Ovary (tissue), 9 donors: Measurements from ENCODE around the gene NAV2. TPM values are rescaled to one million over a fixed set of nuclear protein-coding genes. Genes with fewer than 3 reads are reported as not detected.

Experiments
- DNase-seq, 5 donors: peaks; one replicate each; pipeline ENCODE4 v3.0.0-alpha.2; 2019 to 2020
- H3K27ac ChIP-seq, 2 donors: fragments of 200-600 bp; one replicate each; pipeline versions ENCODE4 v1.5.1 to v1.8.0; 2019 to 2022
- H3K27me3 ChIP-seq: fragments of 200-600 bp; one replicate; pipeline ENCODE4 v1.8.0; 2022
- H3K36me3 ChIP-seq: fragments of 200-600 bp; sonication (generic); one replicate; pipeline ENCODE4 v1.5.1; 2019
- H3K4me1 ChIP-seq: one replicate; pipeline ENCODE4 v1.8.1; 2013; ENCODE audit warnings: mild to moderate bottlenecking, moderate library complexity; ENCODE audit not compliant: insufficient read depth
- H3K4me3 ChIP-seq: fragments of 200-600 bp; sonication (generic); one replicate; pipeline ENCODE4 v1.5.1; 2017
- H3K9me3 ChIP-seq, 2 donors: fragments of 200-600 bp in 1 of 2; sonication (generic) in 1 of 2; one replicate each; pipeline versions ENCODE4 v1.5.1 to v1.8.1; 2013 to 2019; ENCODE audit warnings: mild to moderate bottlenecking in 1 of 2, moderate library complexity in 1 of 2
- EP300 ChIP-seq: sonication (generic); formaldehyde crosslinking; IDR thresholded peaks from one replicate; pipeline ENCODE4 v1.6.1; 2017; ENCODE audit warnings: antibody characterized with exemption
- POLR2A ChIP-seq: fragments of 450-650 bp; IDR thresholded peaks from one replicate; pipeline ENCODE4 v1.6.1; 2017; ENCODE audit warnings: antibody characterized with exemption, mild to moderate bottlenecking, moderate library complexity
- WGBS, 3 donors: extraction: QIAGEN DNeasy Blood & Tissue Kit in 1 of 3; methylation state at CpG; one replicate each; pipeline versions ENCODE4 v1.1.5 to v1.1.7; 2013 to 2017; 5-methylcytosine and 5-hydroxymethylcytosine counted together
- intact Hi-C, 4 donors: fragments of 100-400 bp; cut with DNase I; formaldehyde crosslinking; loops; one replicate each; pipeline versions ENCODE4 v1.11.0 to v1.15.1; 2022 to 2023
- polyA plus RNA-seq, 2 donors: library from polyadenylated mRNA; stranded (reverse); fragments of 200-250 nt in 1 of 2; fragments of 350-450 nt in 1 of 2; fragmentation: Illumina TruSeq in 1 of 2; extraction: RNeasy Lipid Tissue Mini Kit (QIAGEN cat#74804) in 1 of 2; gene quantifications; one replicate each; pipeline ENCODE4 v1.2.3, GENCODE V29; 2013 to 2014
- total RNA-seq, 7 donors: library from RNA; depleted of rRNA in 2 of 7; stranded (reverse); fragments of >200 nt in 2 of 7; fragmentation: NEBNext Ultra II Directional in 3 of 7; extraction: Animal tissue kit (Norgen Biotek cat#: 25700) in 3 of 7; gene quantifications; one replicate each; pipeline versions ENCODE4 v1.1.0 to v1.2.4, GENCODE V29; 2016 to 2023
- TF ChIP-seq, protein P1 (sequence below), 3 donors: fragments of 450-650 bp in 2 of 3; fragments of 200-600 bp in 1 of 3; IDR thresholded peaks; one replicate each; pipeline versions ENCODE4 v1.5.1 to v1.8.0; 2016 to 2022; ENCODE audit warnings: antibody characterized with exemption in 3 of 3, mild to moderate bottlenecking in 1 of 3
- donor health status: DM: no; HTN: no; CAD: no; lungs with moderate emphysema.
- donor health status: DM: no; HTN: no; CAD: no.
- donor health status: Bipolar disorder and iron deficiency.
- donor health status: DM: yes; HTN: yes; CAD: no.
- donor health status: DM: no; HTN: no; CAD: no.
- donor health status: DM: yes; HTN: yes; CAD: no.

Gene NAV2
- total and polyA plus RNA-seq, 9 donors, result 2.9 to 14.1 (median 7.8) TPM

DNA sequence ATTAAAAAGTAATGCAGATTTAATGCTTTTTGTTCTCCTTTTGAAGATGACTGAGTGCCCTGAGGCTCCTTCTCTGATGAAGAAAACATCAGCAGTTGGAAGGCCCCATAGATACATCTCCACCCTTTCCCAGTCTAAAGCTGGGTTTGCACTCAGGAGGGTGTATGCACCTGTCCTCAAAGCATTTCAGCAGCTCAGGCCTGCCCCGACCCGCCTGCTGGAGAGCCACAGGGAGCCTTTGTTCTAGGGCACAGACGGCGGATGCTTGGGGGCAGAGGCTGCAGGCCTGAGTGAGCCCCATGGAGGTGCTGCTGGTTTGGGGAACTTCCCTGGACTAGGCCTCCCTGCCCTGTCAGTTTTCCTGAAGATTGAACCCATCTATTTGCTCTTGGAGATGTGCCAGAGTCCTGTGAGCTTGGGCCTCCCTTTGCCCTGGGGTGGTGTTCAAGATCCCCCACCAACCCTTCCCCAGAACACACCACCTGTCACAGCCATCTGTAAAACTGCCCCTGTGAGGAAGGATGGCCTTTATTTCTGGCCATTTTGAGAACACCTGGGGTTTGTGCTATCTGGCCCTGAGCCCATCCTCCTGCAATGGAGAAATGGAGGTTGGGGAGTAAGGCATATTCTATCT is 160.0 kb downstream of the NAV2 start:
- H3K36me3 ChIP-seq, result no peaks in the 10 kb centered on the region
- H3K27ac ChIP-seq, result no peak overlapping the region
- TF ChIP-seq, protein P1, sequence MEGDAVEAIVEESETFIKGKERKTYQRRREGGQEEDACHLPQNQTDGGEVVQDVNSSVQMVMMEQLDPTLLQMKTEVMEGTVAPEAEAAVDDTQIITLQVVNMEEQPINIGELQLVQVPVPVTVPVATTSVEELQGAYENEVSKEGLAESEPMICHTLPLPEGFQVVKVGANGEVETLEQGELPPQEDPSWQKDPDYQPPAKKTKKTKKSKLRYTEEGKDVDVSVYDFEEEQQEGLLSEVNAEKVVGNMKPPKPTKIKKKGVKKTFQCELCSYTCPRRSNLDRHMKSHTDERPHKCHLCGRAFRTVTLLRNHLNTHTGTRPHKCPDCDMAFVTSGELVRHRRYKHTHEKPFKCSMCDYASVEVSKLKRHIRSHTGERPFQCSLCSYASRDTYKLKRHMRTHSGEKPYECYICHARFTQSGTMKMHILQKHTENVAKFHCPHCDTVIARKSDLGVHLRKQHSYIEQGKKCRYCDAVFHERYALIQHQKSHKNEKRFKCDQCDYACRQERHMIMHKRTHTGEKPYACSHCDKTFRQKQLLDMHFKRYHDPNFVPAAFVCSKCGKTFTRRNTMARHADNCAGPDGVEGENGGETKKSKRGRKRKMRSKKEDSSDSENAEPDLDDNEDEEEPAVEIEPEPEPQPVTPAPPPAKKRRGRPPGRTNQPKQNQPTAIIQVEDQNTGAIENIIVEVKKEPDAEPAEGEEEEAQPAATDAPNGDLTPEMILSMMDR (IDR thresholded peaks at IDR 0.05), result no peak
- TF ChIP-seq POLR2A (no peak), EP300 (no peak)
- H3K4me3 ChIP-seq, result no peak overlapping the region
- peaks cover 1% of the 10 kb centered on the region for H3K4me1 ChIP-seq
- intact Hi-C loops, result no loop called here
- DNase-seq, result no peak
- 89 to 98% (median 96%) methylated on average over 4 of the region's 4 CpGs for WGBS, 3 donors
- no peaks in the 10 kb centered on the region for H3K9me3 ChIP-seq
- H3K27me3 ChIP-seq, result no peaks in the 10 kb centered on the region

DNA sequence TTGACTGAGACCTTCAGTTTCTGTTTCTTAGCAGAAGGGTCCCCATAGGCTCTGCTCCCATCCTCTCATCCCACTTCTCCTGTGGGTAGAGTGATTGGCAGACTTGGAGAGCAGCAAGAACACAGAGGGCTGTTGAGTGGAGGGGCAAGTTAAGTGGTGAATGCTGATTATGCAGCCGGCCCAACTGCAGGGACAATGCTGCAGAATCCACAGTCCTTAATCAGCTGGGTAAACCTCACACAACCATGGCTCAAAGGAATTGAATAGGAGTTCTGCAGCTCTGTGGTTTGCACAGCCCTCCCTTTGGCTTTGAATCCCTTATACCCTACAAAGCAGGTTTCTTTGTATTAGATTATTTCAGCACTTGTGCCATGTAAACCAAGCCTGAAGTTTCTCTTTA is 161.1 kb downstream of the NAV2 start:
- Histone ChIP-seq H3K9me3 (no peaks in the 10 kb centered on the region), H3K4me3 (no peak overlapping the region), H3K4me1 (no peaks in the 10 kb centered on the region), H3K27me3 (no peaks in the 10 kb centered on the region), H3K36me3 (no peaks in the 10 kb centered on the region), H3K27ac (no peak overlapping the region)
- DNase-seq, result no peak
- TF ChIP-seq POLR2A (no peak), EP300 (no peak)
- TF ChIP-seq, protein P1 (IDR thresholded peaks at IDR 0.05), result no peak
- intact Hi-C loops, result no loop called here
- 67 to 78% (median 71%) methylated on average over 1 of the region's 1 CpG for WGBS, 3 donors

DNA sequence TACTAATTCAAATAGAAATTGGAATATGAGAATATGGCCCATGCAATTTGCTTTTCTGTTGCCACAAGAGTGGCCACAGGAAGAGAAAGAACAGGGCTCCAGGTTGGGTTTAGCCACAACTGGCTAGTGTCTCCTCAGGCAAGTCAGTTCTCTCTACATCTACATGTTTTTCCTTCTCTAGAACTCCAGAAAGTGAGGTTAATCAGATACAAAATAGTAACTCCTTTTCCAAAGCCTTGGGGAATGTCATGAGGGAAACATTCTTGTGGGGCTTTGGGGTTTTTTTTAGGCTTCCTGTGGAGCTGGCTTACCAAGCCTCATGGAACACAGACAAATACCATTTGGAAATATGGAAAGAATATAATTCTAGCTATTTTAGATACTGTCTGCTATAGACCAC is 161.6 kb downstream of the NAV2 start:
- Histone ChIP-seq H3K4me3 (no peak overlapping the region), H3K9me3 (no peaks in the 10 kb centered on the region), H3K4me1 (no peaks in the 10 kb centered on the region), H3K27ac (no peak overlapping the region), H3K27me3 (no peaks in the 10 kb centered on the region), H3K36me3 (no peaks in the 10 kb centered on the region)
- intact Hi-C loops, result no loop called here
- TF ChIP-seq EP300 (no peak), POLR2A (no peak)
- TF ChIP-seq, protein P1 (IDR thresholded peaks at IDR 0.05), result no peak
- DNase-seq, result no peak

DNA sequence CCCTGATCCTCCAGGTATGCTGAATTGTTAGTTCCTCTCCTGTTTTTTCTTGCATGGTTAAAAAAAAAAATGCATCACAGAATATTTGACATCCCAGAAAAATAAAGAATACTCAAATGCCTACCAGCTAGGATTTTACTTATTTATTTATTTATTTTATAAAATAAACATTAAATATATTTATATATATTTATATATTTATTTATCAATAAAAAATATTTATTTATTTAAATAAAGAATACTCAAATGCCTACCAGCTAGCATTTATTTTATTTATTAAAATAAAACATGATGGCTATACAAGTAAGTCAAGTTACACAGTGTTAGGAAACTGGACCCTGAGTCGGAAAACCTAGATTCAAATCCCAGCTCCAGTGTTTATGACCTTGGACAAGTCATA is 164.1 kb downstream of the NAV2 start:
- 93 to 99% (median 96%) methylated on average over 1 of the region's 1 CpG for WGBS, 3 donors
- H3K9me3 ChIP-seq, result no peaks in the 10 kb centered on the region
- no peaks in the 10 kb centered on the region for H3K27me3 ChIP-seq
- intact Hi-C loops, result no loop called here
- no peak overlapping the region for H3K27ac ChIP-seq
- H3K4me1 ChIP-seq, result no peaks in the 10 kb centered on the region
- no peaks in the 10 kb centered on the region for H3K36me3 ChIP-seq
- no peak overlapping the region for H3K4me3 ChIP-seq
- no peak for DNase-seq
- TF ChIP-seq POLR2A (no peak), EP300 (no peak)
- TF ChIP-seq, protein P1 (IDR thresholded peaks at IDR 0.05), result no peak
